ACHN (cell line): Measurements from ENCODE around the gene ATP6V1E1.
A peak's percentile ranks its signal among the peaks of the same experiment; 100 is the strongest.
"Not testable (repeated sequence)": the region's sequence is repeated elsewhere in the genome, so short reads cannot be mapped to it uniquely, and the experiment has no call there.

ENCODE experiments used
- DNase-seq: peaks from one replicate; pipeline ENCODE4 v3.0.0-alpha.2; 2015
- in situ Hi-C: cut with HindIII; loops from 2 replicates; pipeline ENCODE4 v1.10.0; 2017; ENCODE audit warnings: low sequenced_read_pairs, low pct_ligation_motif_present, low pct_unique_long_range_greater_than_20kb

ATP6V1E1 gene

DNA sequence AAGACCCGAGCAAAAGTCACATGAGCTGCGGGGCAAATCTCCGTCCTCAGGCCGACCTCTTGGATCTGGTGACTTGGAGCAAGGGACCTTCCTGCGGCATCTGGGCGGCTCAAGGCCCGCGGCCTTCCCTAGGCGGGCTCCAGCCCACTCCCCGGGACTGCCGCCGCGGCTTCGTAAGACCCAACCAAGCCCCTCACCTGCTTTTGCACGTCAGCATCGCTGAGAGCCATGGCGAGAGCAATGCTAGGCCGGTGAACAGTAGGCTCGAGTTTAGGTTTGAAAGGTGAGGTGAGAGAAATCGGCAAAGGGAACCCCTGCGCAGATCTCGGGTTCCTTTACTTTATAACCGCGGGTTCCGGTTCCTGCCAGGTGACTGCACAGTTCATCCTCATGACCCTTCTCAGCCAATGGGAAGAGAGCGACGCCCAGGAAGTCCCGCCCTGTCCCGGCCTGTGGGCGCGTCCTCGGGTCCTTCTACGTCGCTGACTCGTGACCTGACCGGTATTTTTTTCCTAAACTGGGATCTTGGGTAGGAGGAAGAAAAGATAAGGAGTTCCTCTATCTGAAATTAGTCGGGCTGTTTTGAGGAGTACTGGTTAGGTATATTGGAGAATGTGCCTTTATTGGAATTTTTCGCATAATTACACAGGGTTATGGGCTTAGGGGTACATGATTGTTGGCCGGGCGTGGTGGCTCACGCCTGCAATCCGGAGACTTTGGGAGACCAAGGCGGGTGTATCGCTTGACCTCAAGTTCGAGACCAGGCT, at the start of gene ATP6V1E1:
ATP6V1E1 (minus strand) TSS at position 344 of the 767 bp plus-strand sequence; CDS start at position 230, 114 bp downstream.
- DNase-seq, result peak; percentile 96
- in situ Hi-C loops, result no loop called here

DNA sequence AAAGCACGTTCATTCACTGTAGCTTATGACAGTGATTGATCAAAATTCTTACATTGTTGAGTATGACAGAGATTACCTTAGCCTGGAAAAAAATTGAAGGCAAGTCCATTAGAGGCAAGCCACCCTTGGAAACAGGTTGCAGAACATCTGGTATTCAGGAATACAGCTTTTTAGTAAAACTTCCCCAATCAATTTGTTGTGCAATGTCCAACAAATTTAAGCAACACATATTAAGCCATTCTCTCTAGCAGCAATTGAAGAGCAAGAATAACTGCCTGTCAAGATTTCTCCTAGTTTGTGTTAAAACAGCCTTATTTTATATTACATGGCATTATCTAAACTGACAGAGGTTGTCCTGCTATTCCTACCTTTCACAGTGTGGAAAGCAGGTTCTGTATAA, 47.0 kb upstream of the ATP6V1E1 start:
- no peak for DNase-seq
- in situ Hi-C loops, result no loop called here

DNA sequence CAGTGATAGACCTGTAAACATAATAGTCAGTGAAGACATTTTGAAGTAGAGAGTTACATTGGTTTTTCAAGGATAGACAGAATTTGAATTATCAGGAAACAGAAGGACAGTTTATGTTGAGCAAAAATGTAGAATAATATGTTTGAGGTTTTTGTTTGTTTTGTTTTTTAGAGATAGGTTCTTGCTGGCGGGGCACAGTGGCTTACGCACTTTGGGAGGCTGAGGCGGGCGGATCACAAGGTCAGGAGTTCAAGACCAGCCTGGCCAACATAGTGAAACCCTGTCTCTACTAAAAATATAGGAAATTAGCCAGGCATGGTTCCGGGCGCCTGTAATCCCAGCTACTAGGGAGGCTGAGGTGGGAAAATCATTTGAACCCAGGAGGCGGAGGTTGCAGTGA, 45.6 kb upstream of the ATP6V1E1 start:
- no peak for DNase-seq
- in situ Hi-C loops, result no loop called here

DNA sequence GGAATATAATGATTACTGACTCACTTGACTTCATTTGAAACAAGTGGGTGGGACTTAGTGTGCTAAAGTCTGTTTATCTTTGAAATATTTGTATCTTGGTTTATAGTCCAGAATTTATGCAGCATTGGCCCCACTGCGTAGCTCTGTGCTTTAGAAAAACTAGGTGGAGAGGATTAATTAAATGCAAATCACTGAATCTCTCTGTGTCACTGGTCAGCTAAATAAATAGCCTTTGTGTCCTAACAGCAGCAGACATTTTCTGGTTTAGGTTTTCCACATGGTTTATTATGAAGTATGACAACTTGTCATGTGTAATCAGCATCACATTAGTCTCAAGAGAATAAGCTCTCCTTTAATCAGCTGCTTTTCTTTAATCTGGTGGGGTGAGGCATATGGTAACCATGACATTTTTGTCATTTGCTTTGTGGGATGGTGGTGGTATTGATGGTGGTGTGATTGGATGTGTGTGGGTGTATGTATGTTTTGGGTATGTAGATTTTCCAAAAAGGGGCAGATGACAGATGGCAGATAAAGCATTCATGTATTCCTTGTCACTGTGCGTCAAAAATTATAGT, 44.0 kb upstream of the ATP6V1E1 start:
- no peak for DNase-seq
- in situ Hi-C loops, result no loop called here

DNA sequence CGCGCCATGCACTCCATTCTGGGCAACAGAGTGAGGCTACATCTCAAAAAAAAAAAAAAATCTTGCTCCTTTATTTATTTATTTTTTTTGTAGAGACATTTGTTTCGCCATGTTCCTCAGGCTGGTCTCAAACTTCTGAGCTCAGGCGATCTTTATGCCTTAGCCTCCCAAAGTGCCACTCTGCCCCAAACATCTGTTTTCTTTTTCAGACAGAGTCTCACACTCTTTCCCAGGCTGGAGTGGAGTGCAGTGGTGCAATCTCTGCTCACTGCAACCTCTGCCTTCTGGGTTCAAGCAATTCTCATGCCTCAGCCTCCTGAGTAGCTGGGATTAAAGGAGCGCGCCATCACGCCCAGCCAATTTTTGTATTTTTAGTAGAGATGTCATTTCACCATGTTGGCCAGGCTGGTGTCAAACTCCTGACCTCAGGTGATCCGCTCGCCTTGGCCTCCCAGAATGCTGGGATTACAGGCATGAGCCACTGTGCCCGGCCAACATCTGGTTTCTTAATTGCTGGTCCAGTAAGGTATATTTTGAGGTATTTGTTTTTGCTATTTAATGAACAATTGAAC, 43.1 kb upstream of the ATP6V1E1 start:
- not testable (repeated sequence) for DNase-seq

DNA sequence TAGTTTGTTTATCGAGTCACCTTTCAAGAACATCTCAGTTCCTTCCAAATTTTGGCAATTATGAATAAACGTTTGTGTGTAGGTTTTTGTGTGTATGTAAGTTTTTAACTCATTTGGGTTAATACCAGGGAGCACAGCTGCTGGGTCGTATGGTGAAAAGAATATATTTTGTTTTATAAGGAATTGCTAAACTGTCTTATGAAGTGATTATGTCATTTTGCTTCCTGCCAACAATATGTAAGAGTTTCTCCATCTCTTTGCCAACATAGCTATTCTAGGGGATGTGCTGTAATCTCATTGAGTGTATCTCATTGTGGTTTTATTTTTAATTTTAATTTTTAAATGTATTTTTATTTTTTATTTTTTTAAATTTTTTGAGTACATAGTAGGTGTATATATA, 37.3 kb upstream of the ATP6V1E1 start:
- in situ Hi-C loops, result no loop called here
- DNase-seq, result no peak

More for the DNA sequence above, 43.1 kb upstream of the ATP6V1E1 start:
- in situ Hi-C loops, result not testable (repeated sequence)

DNA sequence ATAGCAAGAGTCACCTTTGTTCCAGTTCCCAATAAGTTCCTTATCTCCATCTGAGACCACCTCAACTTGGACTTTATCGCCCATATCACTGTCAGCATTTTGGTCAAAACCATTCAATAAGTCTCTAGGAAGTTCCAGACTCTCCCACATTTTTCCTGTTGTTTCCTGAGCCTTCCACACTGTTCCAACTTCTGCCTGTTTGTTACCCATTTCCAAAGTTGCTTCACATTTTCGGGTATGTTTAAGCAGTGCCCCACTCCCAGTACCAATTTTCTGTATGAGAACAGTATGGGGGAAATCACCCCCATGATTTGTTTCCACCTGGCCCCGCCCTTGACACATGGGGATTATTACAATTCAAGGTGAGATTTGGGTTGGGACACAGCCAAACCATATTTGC, 36.7 kb upstream of the ATP6V1E1 start:
- no peak for DNase-seq
- in situ Hi-C loops, result no loop called here

DNA sequence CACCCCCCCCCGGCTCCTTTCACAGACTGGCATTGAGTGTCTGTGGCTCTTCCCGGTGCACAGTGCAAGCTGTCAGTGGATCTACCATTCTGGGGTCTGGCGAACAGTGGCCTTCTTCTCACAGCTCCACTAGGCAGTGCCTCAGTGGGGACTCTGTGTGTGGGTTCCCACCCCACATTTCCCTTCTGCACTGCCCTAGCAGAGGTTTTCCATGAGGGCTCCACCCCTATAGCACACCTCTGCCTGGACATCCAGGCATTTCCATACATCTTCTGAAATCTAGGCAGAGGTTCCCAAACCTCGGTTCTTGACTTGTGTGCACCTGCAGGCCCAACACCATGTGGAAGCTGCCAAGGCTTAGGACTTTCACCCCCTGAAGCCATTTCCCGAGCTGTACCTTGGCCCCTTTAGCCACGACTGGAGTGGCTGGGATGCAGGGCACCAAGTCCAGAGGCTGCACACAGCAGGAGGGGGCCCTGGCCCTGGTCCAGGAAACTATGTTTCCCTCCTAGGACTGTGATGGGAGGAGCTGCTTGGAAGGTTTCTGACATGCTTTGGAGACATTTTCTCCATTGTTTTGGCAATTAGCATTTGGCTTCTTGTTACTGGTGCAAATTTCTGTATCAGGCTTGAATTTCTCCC, 36.0 kb upstream of the ATP6V1E1 start:
- in situ Hi-C loops, result no loop called here

DNA sequence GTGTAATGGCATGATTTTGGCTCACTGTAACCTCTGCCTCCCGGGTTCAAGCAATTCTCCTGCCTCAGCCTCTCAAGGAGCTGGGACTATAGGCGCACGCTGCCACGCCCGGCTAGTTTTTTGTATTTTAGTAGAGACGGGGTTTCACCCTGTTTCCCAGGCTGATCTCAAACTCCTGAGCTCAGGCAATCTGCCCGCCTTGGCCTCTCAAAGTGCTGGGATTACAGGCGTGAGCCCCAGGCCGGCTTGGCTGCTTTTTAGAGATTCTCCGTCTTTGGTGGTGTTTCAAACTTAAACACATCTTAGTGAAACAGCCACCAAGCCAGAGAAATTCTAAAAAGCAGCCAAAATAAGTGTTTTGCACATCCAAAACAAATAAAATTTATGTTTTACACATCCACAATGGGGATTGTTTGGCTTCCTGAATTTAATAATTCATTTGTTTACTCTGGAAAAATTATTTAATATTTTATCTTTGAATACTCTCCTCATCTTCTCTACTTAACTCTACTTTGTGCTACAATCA, 28.4 kb upstream of the ATP6V1E1 start:
- no peak for DNase-seq
- in situ Hi-C loops, result no loop called here

More for the DNA sequence above, 36.0 kb upstream of the ATP6V1E1 start:
- DNase-seq, result no peak

DNA sequence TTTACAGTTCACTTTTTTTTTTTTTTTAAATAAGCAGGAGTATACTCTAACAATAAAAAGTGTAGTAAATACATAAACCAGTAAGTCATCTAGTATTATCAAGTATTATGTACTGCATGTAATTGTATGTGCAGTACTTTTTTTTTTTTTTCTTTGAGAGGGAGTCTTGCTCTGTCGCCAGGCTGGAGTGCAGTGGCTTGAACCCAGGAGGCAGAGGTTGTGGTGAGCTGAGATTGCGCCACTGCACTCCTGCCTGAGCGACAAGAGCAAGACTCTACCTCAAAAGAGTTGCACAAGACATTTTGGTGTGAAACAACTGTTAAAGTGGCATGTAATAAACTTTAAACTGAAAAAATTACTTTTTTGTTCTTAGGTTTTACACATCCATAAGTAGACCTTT, 26.7 kb upstream of the ATP6V1E1 start:
- in situ Hi-C loops, result no loop called here
- DNase-seq, result no peak

DNA sequence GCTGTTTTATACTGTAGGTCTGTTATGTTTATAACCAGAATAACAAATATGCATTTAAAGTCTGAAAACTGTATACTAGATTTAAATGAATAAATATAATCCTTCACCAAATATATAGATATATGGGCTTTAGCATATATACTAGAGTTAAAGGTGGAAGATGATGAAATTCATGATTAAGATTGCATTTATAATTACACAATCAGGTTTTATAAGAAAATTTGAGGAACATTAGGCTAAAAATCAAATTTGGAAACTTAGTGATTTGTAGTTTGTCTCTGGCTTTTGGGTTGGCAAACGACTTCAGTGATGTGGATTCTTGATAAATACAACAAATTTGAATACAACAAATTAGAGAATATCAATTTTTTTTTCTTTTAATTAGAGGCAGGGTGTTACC, 20.0 kb upstream of the ATP6V1E1 start:
- no peak for DNase-seq
- in situ Hi-C loops, result no loop called here

DNA sequence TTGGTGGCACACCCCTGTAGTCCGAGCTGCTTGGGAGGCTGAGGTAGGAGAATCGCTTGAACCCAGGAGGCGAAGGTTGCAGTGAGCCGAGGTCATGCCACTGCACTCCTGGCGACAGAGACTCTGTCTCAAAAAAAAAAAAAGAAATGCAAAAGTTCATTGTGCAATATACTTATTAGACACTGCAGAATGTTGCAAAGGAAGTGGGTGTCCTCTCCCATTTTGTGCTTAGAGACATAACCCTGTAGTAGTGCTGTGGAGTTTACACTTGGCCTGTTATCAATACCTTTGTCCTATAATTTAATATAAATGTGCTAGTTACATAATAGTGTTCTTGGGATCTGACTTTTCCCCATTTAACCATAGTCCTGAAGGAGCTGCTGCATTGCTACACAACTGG, 19.4 kb upstream of the ATP6V1E1 start:
- in situ Hi-C loops, result no loop called here
- DNase-seq, result no peak

DNA sequence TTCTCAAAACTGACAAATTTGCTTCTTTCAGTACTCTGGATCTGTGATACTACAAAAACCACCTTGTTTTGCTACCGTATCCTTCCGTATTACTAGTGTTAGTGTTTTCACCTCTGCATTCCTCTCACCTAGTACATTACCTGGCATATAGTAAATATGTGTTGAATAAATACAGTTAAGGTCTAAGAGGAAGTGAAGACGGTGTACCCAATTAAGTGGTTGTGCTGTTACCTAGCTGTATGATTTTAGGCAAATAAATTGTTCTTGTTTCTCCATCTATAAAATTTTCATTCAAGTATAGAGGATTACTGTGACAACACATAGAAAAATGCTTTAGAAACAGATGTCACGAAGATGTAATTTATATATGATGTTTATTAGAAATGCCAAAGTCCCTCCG, 18.9 kb upstream of the ATP6V1E1 start:
- in situ Hi-C loops, result no loop called here
- DNase-seq, result no peak

DNA sequence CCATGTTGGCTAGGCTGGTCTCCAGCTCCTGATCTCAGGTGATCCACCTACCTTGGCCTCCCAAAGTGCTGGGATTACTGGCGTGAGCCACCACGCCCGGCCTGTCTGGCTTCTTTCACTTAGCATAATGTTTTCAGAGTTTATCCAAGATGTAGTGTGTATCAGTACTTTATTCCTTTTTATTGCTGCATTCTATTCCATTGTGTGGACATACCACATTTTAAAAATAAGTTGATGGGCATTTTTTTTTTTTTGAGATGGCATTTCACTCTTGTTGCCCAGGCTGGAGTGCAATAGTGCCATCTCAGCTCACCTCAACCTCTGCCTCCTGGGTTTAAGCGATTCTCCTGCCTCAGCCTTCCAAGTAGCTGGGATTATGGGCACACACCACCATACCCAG, 13.8 kb upstream of the ATP6V1E1 start:
- in situ Hi-C loops, DNase-seq: not testable (repeated sequence)

DNA sequence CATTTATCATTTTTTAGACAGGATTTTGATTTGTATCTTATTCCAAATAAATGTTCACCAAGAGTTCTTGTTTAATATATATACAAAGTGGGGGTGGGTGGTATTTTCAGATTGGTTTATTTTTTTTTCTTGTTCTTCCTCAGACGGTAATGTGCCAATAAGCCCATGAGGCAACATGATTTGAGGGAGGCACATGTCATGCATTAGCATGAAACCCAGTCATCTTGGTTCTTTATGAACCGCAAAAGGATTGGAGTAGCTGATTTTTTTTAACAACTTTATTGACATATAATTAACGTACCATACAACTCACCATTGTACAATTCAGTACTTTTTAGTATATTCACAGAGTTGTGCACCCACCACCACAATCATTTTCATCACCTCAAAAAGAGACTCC, 12.7 kb upstream of the ATP6V1E1 start:
- in situ Hi-C loops, result no loop called here

DNA sequence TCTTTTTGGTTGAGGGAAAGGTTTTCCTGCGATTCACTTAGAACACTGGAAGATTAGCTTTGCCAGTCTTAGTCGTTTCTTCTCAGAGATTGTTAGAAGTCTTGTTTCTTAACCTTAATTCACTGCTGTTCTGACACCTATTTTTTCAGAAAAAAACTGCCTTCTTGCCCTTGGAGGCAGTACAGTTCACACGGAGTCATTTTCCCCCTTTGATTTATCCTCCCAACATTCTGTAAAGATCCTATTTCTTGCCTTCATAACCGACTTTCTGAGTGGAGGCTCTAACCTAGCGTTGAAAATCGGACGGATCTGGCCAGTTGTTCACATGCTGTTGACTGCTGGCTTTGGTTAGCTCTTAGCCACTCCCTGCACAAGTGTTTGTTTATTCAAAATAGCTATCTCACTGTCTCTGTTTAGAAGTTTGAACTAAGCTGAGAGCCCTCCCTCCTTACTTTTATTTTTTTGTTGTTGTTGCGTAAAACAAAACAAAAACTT, 10.7 kb upstream of the ATP6V1E1 start:
- in situ Hi-C loops, result no loop called here
- DNase-seq, result peak; percentile 45

More for the DNA sequence above, 12.7 kb upstream of the ATP6V1E1 start:
- no peak for DNase-seq

DNA sequence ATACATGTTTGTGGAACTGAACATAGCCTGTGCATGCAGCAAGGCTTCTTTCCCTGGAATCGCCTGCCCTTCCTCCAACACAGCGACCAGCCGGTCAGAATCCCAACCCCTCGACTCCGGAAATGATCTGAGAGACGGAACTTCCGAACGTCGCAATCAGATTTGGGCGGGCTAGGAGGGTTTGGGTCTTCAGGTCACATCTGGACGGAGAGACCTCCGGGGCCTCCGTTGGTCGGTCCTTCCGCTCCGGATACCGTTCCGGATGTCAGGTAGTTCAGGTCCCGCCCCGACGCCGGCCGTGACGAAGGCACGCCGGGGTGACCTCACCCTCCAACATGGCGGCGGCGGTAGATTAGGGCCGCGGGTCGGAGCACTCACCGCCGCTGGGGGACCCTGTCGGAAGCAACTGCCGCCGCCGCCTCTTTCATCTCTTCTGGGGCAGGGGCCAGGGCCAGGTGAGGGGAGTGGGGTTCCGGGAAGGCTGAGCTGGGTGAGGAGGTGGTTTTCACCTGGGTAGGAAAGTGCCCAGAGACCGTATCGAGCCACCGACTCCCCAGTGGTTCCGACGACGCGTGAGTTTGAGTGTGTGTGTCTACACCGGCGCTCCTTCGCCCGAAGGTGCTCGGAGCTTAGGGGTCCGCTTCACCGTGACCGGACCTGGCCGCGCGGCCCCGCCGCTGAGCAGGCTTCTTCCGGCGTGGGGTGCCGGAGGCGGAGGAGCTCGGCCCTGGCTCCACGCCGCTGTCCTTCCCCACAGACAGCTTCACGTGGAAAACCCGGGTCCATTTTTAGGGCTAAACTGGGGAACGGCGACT, 10.1 kb upstream of the ATP6V1E1 start, which contains the start of gene BCL2L13:
BCL2L13 (plus strand) TSS at position 326 of the 815 bp plus-strand sequence. CDS start 16,955 bp downstream, outside the sequence.
- in situ Hi-C loops, result no loop called here
- DNase-seq, result peak; percentile 86

DNA sequence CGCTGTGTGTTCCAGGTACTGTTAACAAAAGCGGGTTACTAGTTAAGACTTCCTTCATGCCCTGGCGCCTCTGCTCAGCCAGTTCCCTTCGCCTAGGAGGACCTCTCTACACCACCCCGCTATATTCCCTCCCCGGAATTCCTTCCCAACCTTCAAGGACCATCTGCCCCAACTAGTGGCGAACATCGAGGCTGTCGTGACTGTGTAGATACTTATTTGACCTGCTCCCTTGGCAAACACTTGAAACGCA, 9.6 kb upstream of the ATP6V1E1 start:
- in situ Hi-C loops, result no loop called here

More for the DNA sequence above, 9.6 kb upstream of the ATP6V1E1 start:
- DNase-seq, result peak; percentile 69
